Endothelial cell of umbilical vein (primary cell): Measurements from ENCODE around the gene RHEX. TPM values are rescaled to one million over a fixed set of nuclear protein-coding genes. Genes with fewer than 3 reads are reported as not detected.

Experiments
- BruUV-seq: library from RNA; stranded (reverse); fragments of 400-500 nt; replicated peaks from 2 replicates; lab custom pipeline; 2021; lab: Mats Ljungman, UMichigan
- CTCF ChIA-PET: fragments of 300-600, 350-600 bp; sonication (Branson Sonifier 250); formaldehyde crosslinking; loops from one replicate; lab custom pipeline; 2021; ENCODE audit warnings: antibody characterized with exemption, inconsistent platforms; lab: Charles Lee
- POLR2A ChIA-PET: fragments of 300-600, 350-600 bp; sonication (Branson Sonifier 250); formaldehyde crosslinking; loops from one replicate; lab custom pipeline; 2021; ENCODE audit warnings: antibody characterized with exemption, inconsistent platforms; lab: Charles Lee
- DNase-seq: peaks from one replicate; pipeline ENCODE4 v3.0.0-alpha.2; 2011; ENCODE audit warnings: low read depth, low spot score
- FAIRE-seq: peaks from 2 replicates; lab custom pipeline; 2011; peaks lifted over from hg19 to GRCh38; lab: Jason Lieb, UNC
- H2AFZ ChIP-seq: 2 replicates; pipeline ENCODE4 v1.6.0; 2012; ENCODE audit warnings: low read depth, low read length, control low read depth, inconsistent platforms
- H3K27ac ChIP-seq: 2 replicates; pipeline ENCODE4 v1.5.1; 2011; ENCODE audit warnings: low read depth, mild to moderate bottlenecking, control low read depth, low read length, moderate library complexity; ENCODE audit not compliant: insufficient read depth
- H3K27me3 ChIP-seq, 2 experiments: 2 replicates each; pipeline versions ENCODE4 v1.6.0 to v1.6.1; 2011; ENCODE audit warnings: low read length in 2 of 2, mixed read lengths in 1 of 2; ENCODE audit not compliant: control insufficient read depth in 2 of 2, insufficient read depth in 2 of 2
- H3K36me3 ChIP-seq, 2 experiments: 2 replicates in 1 of 2; 3 replicates in 1 of 2; pipeline ENCODE4 v1.5.1; 2011; ENCODE audit warnings: low read length in 2 of 2, mild to moderate bottlenecking in 1 of 2, moderate library complexity in 1 of 2; ENCODE audit not compliant: control insufficient read depth in 2 of 2, insufficient read depth in 2 of 2; ENCODE audit errors: extremely low read depth in 1 of 2
- H3K4me1 ChIP-seq: 3 replicates; pipeline ENCODE4 v1.5.1; 2011; ENCODE audit warnings: mild to moderate bottlenecking, low read length; ENCODE audit not compliant: control insufficient read depth, insufficient read depth; ENCODE audit errors: extremely low read depth
- H3K4me2 ChIP-seq: 2 replicates; pipeline ENCODE4 v1.6.1; 2011; ENCODE audit warnings: low read length, control low read depth, mixed read lengths; ENCODE audit not compliant: insufficient read depth
- H3K4me3 ChIP-seq, 3 experiments: fragments of 200-600 bp in 1 of 3; sonication (generic), shearing (Covaris generic) in 1 of 3; replicated peaks in 1 of 3; 2 replicates each; pipeline ENCODE4 v1.5.1; 2011 to 2016; ENCODE audit warnings: control low read depth in 3 of 3, low read length in 3 of 3, mild to moderate bottlenecking in 2 of 3, inconsistent platforms in 1 of 3, low read depth in 1 of 3, moderate library complexity in 1 of 3; ENCODE audit not compliant: insufficient read depth in 1 of 3
- H3K79me2 ChIP-seq: 2 replicates; pipeline ENCODE4 v1.6.0; 2012; ENCODE audit warnings: low read length, inconsistent platforms; ENCODE audit not compliant: control insufficient read depth, insufficient read depth
- H3K9ac ChIP-seq: replicated peaks from 2 replicates; pipeline ENCODE3; 2011; ENCODE audit warnings: low read length, control low read depth; ENCODE audit not compliant: insufficient read depth; ENCODE audit errors: extremely low read depth
- H3K9me1 ChIP-seq: replicated peaks from 3 replicates; pipeline ENCODE4 v1.6.0; 2011; ENCODE audit warnings: mild to moderate bottlenecking, low read length; ENCODE audit not compliant: control insufficient read depth, insufficient read depth; ENCODE audit errors: extremely low read depth
- H3K9me3 ChIP-seq: replicated peaks from 2 replicates; pipeline ENCODE4 v1.5.1; 2012; ENCODE audit warnings: low read length, inconsistent platforms; ENCODE audit not compliant: control insufficient read depth, insufficient read depth
- H4K20me1 ChIP-seq: replicated peaks from 2 replicates; pipeline ENCODE3; 2011; ENCODE audit warnings: mild to moderate bottlenecking, low read length; ENCODE audit not compliant: control insufficient read depth, insufficient read depth; ENCODE audit errors: extremely low read depth
- CTCF ChIP-seq, 2 donors: IDR thresholded peaks; 1 replicate in 1 of 2; 2 replicates in 1 of 2; pipeline ENCODE4 v1.5.1; 2011; ENCODE audit warnings: low read length in 2 of 2, mild to moderate bottlenecking in 2 of 2, moderate library complexity in 2 of 2, control low read depth in 1 of 2, inconsistent platforms in 1 of 2, low read depth in 1 of 2; ENCODE audit not compliant: insufficient read depth in 1 of 2; ENCODE audit errors: extremely low read depth in 1 of 2
- EZH2 ChIP-seq: IDR thresholded peaks from 2 replicates; pipeline ENCODE4 v1.6.1; 2012; ENCODE audit warnings: borderline replicate concordance, low read depth, mild to moderate bottlenecking, moderate library complexity, low read length, inconsistent platforms; ENCODE audit not compliant: severe bottlenecking
- FOS ChIP-seq: IDR thresholded peaks from 2 replicates; pipeline ENCODE4 v1.6.1; 2011; ENCODE audit warnings: mild to moderate bottlenecking, low read length, moderate library complexity, borderline replicate concordance; ENCODE audit not compliant: insufficient read depth
- GATA2 ChIP-seq: IDR thresholded peaks from 2 replicates; pipeline ENCODE4 v1.7.0; 2011; ENCODE audit warnings: low read depth, mild to moderate bottlenecking, moderate library complexity, mixed read lengths, low read length; ENCODE audit not compliant: insufficient read length, insufficient read depth
- JUN ChIP-seq: IDR thresholded peaks from 2 replicates; pipeline ENCODE4 v1.6.1; 2011; ENCODE audit warnings: borderline replicate concordance, low read depth; ENCODE audit not compliant: insufficient read length, insufficient read depth
- MAX ChIP-seq: IDR thresholded peaks from 2 replicates; pipeline ENCODE4 v1.6.1; 2011; ENCODE audit not compliant: insufficient read depth, insufficient read length
- MYC ChIP-seq: IDR thresholded peaks from one replicate; pipeline ENCODE4 v1.6.1; 2011; ENCODE audit warnings: mild to moderate bottlenecking, low read depth, low read length
- POLR2A ChIP-seq: IDR thresholded peaks from 2 replicates; pipeline ENCODE4 v1.6.1; 2012; ENCODE audit warnings: low read depth, mild to moderate bottlenecking, control low read depth, low read length
- POLR2AphosphoS5 ChIP-seq: IDR thresholded peaks from 2 replicates; pipeline ENCODE4 v1.6.1; 2012; ENCODE audit warnings: low read depth, mild to moderate bottlenecking, control low read depth, low read length, moderate library complexity; ENCODE audit not compliant: insufficient read depth
- dilution Hi-C: fragments of 300-500 bp; cut with MboI; formaldehyde crosslinking; loops from one replicate; pipeline ENCODE4 v1.15.0; 2019; ENCODE audit warnings: low sequenced_read_pairs; ENCODE audit not compliant: extremely low pct_ligation_motif_present
- intact Hi-C: fragments of 100-400 bp; cut with micrococcal nuclease; formaldehyde crosslinking; loops from one replicate; pipeline ENCODE4 v1.10.0; 2022
- polyA plus RNA-seq, 4 experiments: library from polyadenylated mRNA; depleted of rRNA in 3 of 4; stranded (reverse) in 3 of 4; unstranded in 1 of 4; fragments of >200 nt; gene quantifications; 2 replicates each; pipeline versions ENCODE4 v1.2.1 to v1.2.3, GENCODE V29; 2011 to 2012; ENCODE audit warnings: missing spikeins in 1 of 4
- total RNA-seq: library from RNA; stranded (reverse); gene quantifications from 2 replicates; pipeline ENCODE4 v1.2.3, GENCODE V29; 2021

RHEX gene
- total and polyA plus RNA-seq, 2 donors (not counting 3 experiments of a cell fraction or from before 2014, with no cell fraction given), result not detected

GRCh38 chr1:206108635-206109034 is 55.7 kb downstream of the RHEX start:
- Histone ChIP-seq H3K4me2 (no peak overlapping the region), H3K9me3 (no peaks in the 10 kb centered on the region), H3K36me3 (no peaks in the 10 kb centered on the region), H3K4me3 (no peak overlapping the region), H3K27ac (no peak overlapping the region), H3K79me2 (no peaks in the 10 kb centered on the region), H2AFZ (no peak overlapping the region), H3K9me1 (no peaks in the 10 kb centered on the region), H3K4me1 (peaks cover 5% of the 10 kb centered on the region), H4K20me1 (no peaks in the 10 kb centered on the region), H3K27me3 (no peaks in the 10 kb centered on the region), H3K9ac (no peak overlapping the region)
- FAIRE-seq (no peak), DNase-seq (no peak)
- ChIA-PET CTCF (interaction anchor here (1.2 to 6.9 kb wide), 8 partner anchors 9 to 191 kb away, joined by 3 to 319 read pairs (median 11); partner anchors contain the start of gene AVPR1B), POLR2A (no interaction called here)
- dilution Hi-C loops (loop anchor here (25.0 kb wide), 1 partner anchor 121 kb away; no protein-coding TSS in a partner anchor), intact Hi-C loops (loop anchor here (5.0 kb wide), 1 partner anchor 316 kb away; no protein-coding TSS in a partner anchor)
- TF ChIP-seq POLR2A (no peak), EZH2 (no peak), FOS (no peak), POLR2AphosphoS5 (no peak), MAX (no peak), MYC (no peak), CTCF (IDR thresholded peaks at IDR 0.05; ENCODE audit: extremely low read depth in 1 of 2, insufficient read depth in 1 of 2, low read depth in 1 of 2, low read length in 2 of 2) (no peak), JUN (no peak), GATA2 (no peak)
- BruUV-seq, result no TSS peak
